Fibroblast of villous mesenchyme (primary cell): ENCODE results near the gene GRIK2. TPM values are rescaled to one million over a fixed set of nuclear protein-coding genes. Genes with fewer than 3 reads are reported as not detected.
"Not testable (repeated sequence)": the region's sequence is repeated elsewhere in the genome, so short reads cannot be mapped to it uniquely, and the experiment has no call there.

Experiments used
- DNase-seq: peaks from one replicate; pipeline ENCODE4 v3.0.0-alpha.2; 2010; ENCODE audit warnings: low read depth
- H3K4me3 ChIP-seq: 2 replicates; pipeline ENCODE4 v1.5.1; 2011; ENCODE audit warnings: low read depth, mild to moderate bottlenecking, low read length
- total RNA-seq: library from RNA; depleted of rRNA; stranded (reverse); fragments of >200 nt; gene quantifications from 2 replicates; pipeline ENCODE4 v1.2.3, GENCODE V29; 2012
- TF ChIP-seq, protein P1 (sequence below): IDR thresholded peaks from 2 replicates; pipeline ENCODE4 v1.5.1; 2012; ENCODE audit warnings: low read depth, mild to moderate bottlenecking, low read length; ENCODE audit not compliant: insufficient read depth

GRIK2 gene
- total RNA-seq, 1 donor = 15.1 TPM

DNA sequence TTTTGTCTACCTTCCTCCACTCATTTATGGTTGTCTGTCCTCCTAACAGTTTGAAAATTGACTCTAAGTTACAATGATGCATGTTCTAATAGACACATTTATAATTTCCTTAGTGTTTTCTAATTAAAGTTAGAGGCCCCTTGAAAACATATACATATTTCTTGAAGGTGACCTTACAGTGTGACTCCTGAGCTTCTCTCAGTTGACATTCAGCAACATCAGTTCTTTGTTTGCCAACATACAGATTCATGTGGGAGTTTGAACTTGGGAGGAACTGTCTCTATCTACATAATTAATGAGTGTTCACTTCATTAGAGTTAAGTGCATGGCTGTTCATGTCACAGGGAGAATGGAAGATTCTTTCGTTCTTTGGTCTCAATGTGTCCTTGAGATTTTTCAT is 658.2 kb downstream of the GRIK2 start:
- no peak for DNase-seq
- TF ChIP-seq, protein P1, sequence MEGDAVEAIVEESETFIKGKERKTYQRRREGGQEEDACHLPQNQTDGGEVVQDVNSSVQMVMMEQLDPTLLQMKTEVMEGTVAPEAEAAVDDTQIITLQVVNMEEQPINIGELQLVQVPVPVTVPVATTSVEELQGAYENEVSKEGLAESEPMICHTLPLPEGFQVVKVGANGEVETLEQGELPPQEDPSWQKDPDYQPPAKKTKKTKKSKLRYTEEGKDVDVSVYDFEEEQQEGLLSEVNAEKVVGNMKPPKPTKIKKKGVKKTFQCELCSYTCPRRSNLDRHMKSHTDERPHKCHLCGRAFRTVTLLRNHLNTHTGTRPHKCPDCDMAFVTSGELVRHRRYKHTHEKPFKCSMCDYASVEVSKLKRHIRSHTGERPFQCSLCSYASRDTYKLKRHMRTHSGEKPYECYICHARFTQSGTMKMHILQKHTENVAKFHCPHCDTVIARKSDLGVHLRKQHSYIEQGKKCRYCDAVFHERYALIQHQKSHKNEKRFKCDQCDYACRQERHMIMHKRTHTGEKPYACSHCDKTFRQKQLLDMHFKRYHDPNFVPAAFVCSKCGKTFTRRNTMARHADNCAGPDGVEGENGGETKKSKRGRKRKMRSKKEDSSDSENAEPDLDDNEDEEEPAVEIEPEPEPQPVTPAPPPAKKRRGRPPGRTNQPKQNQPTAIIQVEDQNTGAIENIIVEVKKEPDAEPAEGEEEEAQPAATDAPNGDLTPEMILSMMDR = no peak
- no peak overlapping the region for H3K4me3 ChIP-seq

DNA sequence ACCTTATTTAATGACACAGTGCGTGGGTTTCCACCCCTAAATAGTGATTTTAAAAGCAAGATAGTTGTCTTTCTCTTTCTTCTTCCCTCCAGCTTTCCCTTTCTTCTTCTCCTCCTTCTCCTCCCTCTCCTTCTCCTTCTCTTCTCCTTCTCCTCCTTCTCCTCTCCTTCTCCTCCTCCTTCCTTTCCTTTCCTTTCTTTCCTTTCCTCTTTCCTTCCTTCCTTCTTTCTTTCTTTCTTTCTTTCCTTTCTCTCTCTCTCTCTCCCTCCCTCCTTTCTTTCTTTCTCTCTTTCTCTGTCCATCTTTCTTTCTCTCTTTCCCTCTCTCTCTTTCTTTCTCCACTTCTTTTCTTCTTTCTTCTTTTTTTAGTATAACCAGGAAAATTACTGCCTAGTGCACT is 670.6 kb downstream of the GRIK2 start:
- no peak for DNase-seq
- no peak overlapping the region for H3K4me3 ChIP-seq
- TF ChIP-seq, protein P1 = no peak

DNA sequence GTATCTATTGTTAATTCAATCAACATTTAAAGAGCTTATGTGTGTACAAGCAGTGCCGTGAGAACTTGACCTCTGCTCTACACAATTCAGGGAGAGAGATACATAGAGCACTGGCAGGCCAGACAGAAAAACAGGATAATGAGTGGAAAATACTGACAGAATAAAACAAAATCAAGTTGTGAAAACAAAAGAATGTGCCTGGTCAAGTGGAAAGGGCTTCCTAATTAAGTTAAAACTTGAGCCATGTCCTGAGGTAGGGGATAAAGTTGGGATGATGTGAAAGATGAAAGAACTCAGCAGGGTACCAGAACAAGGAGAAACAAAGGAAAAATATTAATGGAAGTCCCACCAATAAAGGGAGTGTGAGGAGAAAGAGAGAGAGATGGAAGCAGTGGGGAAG is 672.8 kb downstream of the GRIK2 start:
- TF ChIP-seq, protein P1 = no peak
- no peak for DNase-seq
- H3K4me3 ChIP-seq = no peak overlapping the region

DNA sequence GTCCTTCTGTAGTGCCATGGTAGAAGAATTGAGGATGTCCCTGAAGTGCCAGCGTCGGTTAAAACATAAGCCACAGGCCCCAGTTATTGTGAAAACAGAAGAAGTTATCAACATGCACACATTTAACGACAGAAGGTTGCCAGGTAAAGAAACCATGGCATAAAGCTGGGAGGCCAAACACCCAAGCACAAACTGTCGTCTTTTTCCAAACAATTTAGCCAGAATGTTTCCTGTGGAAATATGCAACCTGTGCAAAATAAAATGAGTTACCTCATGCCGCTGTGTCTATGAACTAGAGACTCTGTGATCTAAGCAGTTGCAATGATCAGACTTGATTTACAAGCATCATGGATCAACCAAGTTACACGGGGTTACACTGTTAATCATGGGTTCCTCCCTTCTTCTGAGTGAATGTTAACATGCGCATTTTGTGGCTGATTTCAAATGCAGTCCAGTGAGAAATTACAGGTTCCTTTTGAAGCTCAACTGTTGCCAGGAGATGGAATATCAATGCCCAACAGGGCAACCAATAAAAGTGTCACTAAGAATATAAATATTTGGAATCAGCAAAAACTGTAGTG is 674.9 kb downstream of the GRIK2 start:
- TF ChIP-seq, protein P1 = no peak
- H3K4me3 ChIP-seq = no peak overlapping the region
- no peak for DNase-seq

DNA sequence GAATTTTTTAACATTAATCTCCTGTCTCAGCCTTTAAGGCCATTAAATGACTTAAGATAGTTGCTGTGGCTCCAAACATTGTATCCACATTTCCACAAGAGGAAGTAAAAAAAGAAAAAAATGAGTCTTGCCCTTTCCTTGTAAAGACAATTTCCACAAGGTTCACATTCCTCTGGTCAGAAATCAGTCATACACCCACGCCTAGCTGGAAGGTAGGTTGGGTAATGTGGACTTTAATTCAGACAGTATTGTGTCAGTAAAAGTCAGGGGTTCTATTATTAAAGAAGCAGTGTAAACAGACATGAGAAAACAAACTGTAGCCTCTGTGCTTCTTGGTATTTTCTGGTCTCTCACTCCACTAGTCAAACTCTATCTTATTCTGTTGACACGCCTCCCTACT is 682.0 kb downstream of the GRIK2 start:
- DNase-seq = no peak
- no peak overlapping the region for H3K4me3 ChIP-seq
- TF ChIP-seq, protein P1 = no peak

DNA sequence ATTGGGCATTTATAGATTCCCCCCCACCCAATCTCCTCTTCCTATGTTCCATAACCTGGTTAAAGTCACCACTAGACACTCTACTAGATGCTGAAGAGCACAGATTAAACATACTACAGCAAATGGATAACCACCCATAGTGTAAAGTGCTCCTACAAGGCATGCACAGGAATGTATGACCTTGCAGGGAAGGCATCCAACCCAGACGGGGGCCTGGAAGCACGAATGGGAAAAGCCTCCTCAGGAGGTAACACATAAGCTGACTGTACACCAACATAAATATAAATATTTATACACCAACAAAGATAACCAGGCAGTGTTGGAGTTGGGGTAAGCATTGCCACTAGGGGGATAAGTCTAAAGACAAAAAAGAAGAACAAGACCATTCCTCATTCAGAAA is 691.7 kb downstream of the GRIK2 start:
- DNase-seq = no peak
- H3K4me3 ChIP-seq = no peak overlapping the region
- TF ChIP-seq, protein P1 = no peak

DNA sequence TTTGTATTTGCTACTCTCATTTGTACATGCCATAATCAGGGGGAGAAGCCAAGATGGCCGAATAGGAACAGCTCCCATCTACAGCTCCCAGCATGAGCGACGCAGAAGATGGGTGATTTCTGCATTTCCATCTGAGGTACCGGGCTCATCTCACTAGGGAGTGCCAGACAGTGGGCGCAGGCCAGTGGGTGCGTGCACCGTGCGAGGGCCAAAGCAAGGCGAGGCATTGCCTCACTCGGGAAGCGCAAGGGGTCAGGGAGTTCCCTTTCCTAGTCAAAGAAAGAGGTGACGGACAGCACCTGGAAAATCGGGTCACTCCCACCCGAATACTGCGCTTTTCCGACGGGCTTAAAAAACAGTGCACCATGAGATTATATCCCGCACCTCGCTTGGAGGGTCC is 694.7 kb downstream of the GRIK2 start:
- DNase-seq, H3K4me3 ChIP-seq: not testable (repeated sequence)
